ENCODE measurements around the gene BAZ1A.

Gene BAZ1A

GRCh38 chr14:34875031-34875922 is at the start of gene BAZ1A:
TSS of gene BAZ1A (minus strand) at chr14:34875360. CDS start at chr14:34874604, 756 bp downstream.
- DNase-seq (ENCODE audit: low read depth, low spot score): peak; percentile 89

- DNase-seq (ENCODE audit: low read depth, low spot score): no peak
Observed at GRCh38 chr14:34920339-34920738, 45.2 kb upstream of the BAZ1A start.

- no peak for DNase-seq (ENCODE audit: low read depth, low spot score)
Observed at GRCh38 chr14:34913619-34914018, 38.5 kb upstream of the BAZ1A start.

GRCh38 chr14:34912966-34913365 is 37.8 kb upstream of the BAZ1A start:
- no peak for DNase-seq (ENCODE audit: low read depth, low spot score)

GRCh38 chr14:34912182-34912581 is 37.0 kb upstream of the BAZ1A start:
- DNase-seq (ENCODE audit: low read depth, low spot score): no peak

- DNase-seq (ENCODE audit: low read depth, low spot score): peak; percentile 82
Observed at GRCh38 chr14:34911209-34912150, 36.3 kb upstream of the BAZ1A start.

GRCh38 chr14:34906287-34906686 is 31.1 kb upstream of the BAZ1A start:
- DNase-seq (ENCODE audit: low read depth, low spot score): no peak

GRCh38 chr14:34895277-34895676 is 20.1 kb upstream of the BAZ1A start:
- no peak for DNase-seq (ENCODE audit: low read depth, low spot score)

- no peak for DNase-seq (ENCODE audit: low read depth, low spot score)
Observed at GRCh38 chr14:34890937-34891336, 15.8 kb upstream of the BAZ1A start.

GRCh38 chr14:34888186-34888585 is 13.0 kb upstream of the BAZ1A start:
- no peak for DNase-seq (ENCODE audit: low read depth, low spot score)

- no peak for DNase-seq (ENCODE audit: low read depth, low spot score)
Observed at GRCh38 chr14:34883954-34884353, 8.8 kb upstream of the BAZ1A start.

- DNase-seq (ENCODE audit: low read depth, low spot score): peak; percentile 80
Observed at GRCh38 chr14:34874386-34875030, 652 bp downstream of the BAZ1A start.

- peak; percentile 85 for DNase-seq (ENCODE audit: low read depth, low spot score)
Observed at GRCh38 chr14:34873589-34874385, 1.4 kb downstream of the BAZ1A start.

- no peak for DNase-seq (ENCODE audit: low read depth, low spot score)
Observed at GRCh38 chr14:34872822-34873588, 2.2 kb downstream of the BAZ1A start.

- no peak for DNase-seq (ENCODE audit: low read depth, low spot score)
Observed at GRCh38 chr14:34867199-34867598, 8.0 kb downstream of the BAZ1A start.

GRCh38 chr14:34865889-34866574 is 9.1 kb downstream of the BAZ1A start:
- no peak for DNase-seq (ENCODE audit: low read depth, low spot score)

- DNase-seq (ENCODE audit: low read depth, low spot score): no peak
Observed at GRCh38 chr14:34863844-34864243, 11.3 kb downstream of the BAZ1A start.

GRCh38 chr14:34858765-34859164 is 16.4 kb downstream of the BAZ1A start:
- DNase-seq (ENCODE audit: low read depth, low spot score): no peak

GRCh38 chr14:34857689-34858449 is 17.3 kb downstream of the BAZ1A start:
- DNase-seq (ENCODE audit: low read depth, low spot score): no peak

All from astrocyte of the hippocampus (primary cell).